HL-60 (cell line): Measurements from ENCODE around the gene RPN1.
A peak's percentile ranks its signal among the peaks of the same experiment; 100 is the strongest.

Experiments used
- DNase-seq, 2 experiments: peaks; one replicate each; pipeline ENCODE4 v3.0.0-alpha.2; 2010 to 2020; ENCODE audit warnings: low read depth in 1 of 2, low spot score in 1 of 2
- H3K27ac ChIP-seq: fragments of 250-450 bp; sonication (Bioruptor Pico); replicated peaks from 2 replicates; pipeline ENCODE4 v1.5.1; 2020; ENCODE audit warnings: mild to moderate bottlenecking, moderate library complexity
- H3K27me3 ChIP-seq: fragments of 250-450 bp; sonication (Bioruptor Pico); 2 replicates; pipeline ENCODE4 v1.5.1; 2021; ENCODE audit warnings: mild to moderate bottlenecking, moderate library complexity; ENCODE audit not compliant: insufficient read depth, poor library complexity, severe bottlenecking
- H3K4me3 ChIP-seq: replicated peaks from 2 replicates; pipeline ENCODE4 v1.5.1; 2011; ENCODE audit warnings: mild to moderate bottlenecking, control low read depth, low read length; ENCODE audit not compliant: insufficient read depth
- GABPA ChIP-seq: IDR thresholded peaks from 2 replicates; pipeline ENCODE4 v1.6.1; 2012; ENCODE audit warnings: low read depth
- POLR2AphosphoS5 ChIP-seq: IDR thresholded peaks from 2 replicates; pipeline ENCODE4 v1.6.1; 2012; ENCODE audit warnings: low read depth
- SPI1 ChIP-seq: IDR thresholded peaks from 2 replicates; pipeline ENCODE4 v1.6.1; 2012; ENCODE audit warnings: low read depth, mild to moderate bottlenecking, borderline replicate concordance
- TF ChIP-seq, protein P1 (sequence below): IDR thresholded peaks from 2 replicates; pipeline ENCODE4 v1.6.1; 2012; ENCODE audit warnings: low read depth; ENCODE audit not compliant: insufficient replicate concordance
- TF ChIP-seq, protein P2 (sequence below): IDR thresholded peaks from one replicate; pipeline ENCODE4 v1.5.1; 2011; ENCODE audit warnings: low read length, control low read depth, inconsistent platforms; ENCODE audit not compliant: insufficient read depth

Gene RPN1

DNA sequence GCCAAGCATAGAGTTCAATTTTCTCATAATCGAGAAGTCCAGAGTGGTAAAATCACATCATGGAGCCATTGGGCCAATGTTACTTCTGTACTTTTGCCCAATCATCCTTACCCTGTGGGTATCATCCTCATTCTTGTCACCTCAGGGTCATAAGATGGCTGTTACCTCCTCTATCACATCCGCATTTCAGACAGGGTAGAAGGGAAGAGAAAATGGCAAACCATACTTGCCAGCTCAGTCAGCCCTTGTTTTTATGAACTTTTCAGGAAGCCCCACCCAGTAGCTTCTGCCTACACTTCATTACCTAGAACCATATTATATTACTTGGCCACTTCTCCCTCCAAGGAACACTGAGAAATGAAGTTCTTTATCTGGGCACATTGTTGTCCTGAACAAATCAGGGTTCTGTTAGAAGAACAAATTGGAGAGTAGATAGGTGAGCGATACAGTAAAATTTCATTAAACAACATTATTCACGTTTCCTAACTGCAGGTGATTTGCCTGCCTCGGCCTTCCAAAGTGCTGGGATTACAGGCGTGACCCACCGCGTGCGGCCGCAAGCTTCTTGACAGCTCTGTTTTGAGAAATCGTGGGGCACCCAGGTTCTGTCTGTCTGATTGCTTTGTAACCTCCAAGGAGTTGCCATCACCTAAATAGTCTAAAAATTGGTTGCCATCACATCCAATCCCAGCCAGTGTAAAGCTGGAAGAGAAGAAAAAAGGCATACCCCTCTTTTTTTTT is 34.5 kb upstream of the RPN1 start:
- no peak overlapping the region for H3K27ac ChIP-seq
- TF ChIP-seq SPI1 (no peak), GABPA (no peak), POLR2AphosphoS5 (no peak)
- TF ChIP-seq, protein P1, sequence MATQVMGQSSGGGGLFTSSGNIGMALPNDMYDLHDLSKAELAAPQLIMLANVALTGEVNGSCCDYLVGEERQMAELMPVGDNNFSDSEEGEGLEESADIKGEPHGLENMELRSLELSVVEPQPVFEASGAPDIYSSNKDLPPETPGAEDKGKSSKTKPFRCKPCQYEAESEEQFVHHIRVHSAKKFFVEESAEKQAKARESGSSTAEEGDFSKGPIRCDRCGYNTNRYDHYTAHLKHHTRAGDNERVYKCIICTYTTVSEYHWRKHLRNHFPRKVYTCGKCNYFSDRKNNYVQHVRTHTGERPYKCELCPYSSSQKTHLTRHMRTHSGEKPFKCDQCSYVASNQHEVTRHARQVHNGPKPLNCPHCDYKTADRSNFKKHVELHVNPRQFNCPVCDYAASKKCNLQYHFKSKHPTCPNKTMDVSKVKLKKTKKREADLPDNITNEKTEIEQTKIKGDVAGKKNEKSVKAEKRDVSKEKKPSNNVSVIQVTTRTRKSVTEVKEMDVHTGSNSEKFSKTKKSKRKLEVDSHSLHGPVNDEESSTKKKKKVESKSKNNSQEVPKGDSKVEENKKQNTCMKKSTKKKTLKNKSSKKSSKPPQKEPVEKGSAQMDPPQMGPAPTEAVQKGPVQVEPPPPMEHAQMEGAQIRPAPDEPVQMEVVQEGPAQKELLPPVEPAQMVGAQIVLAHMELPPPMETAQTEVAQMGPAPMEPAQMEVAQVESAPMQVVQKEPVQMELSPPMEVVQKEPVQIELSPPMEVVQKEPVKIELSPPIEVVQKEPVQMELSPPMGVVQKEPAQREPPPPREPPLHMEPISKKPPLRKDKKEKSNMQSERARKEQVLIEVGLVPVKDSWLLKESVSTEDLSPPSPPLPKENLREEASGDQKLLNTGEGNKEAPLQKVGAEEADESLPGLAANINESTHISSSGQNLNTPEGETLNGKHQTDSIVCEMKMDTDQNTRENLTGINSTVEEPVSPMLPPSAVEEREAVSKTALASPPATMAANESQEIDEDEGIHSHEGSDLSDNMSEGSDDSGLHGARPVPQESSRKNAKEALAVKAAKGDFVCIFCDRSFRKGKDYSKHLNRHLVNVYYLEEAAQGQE: no peak
- TF ChIP-seq, protein P2, sequence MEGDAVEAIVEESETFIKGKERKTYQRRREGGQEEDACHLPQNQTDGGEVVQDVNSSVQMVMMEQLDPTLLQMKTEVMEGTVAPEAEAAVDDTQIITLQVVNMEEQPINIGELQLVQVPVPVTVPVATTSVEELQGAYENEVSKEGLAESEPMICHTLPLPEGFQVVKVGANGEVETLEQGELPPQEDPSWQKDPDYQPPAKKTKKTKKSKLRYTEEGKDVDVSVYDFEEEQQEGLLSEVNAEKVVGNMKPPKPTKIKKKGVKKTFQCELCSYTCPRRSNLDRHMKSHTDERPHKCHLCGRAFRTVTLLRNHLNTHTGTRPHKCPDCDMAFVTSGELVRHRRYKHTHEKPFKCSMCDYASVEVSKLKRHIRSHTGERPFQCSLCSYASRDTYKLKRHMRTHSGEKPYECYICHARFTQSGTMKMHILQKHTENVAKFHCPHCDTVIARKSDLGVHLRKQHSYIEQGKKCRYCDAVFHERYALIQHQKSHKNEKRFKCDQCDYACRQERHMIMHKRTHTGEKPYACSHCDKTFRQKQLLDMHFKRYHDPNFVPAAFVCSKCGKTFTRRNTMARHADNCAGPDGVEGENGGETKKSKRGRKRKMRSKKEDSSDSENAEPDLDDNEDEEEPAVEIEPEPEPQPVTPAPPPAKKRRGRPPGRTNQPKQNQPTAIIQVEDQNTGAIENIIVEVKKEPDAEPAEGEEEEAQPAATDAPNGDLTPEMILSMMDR: no peak
- H3K27me3 ChIP-seq: no peaks in the 10 kb centered on the region
- H3K4me3 ChIP-seq: no peak overlapping the region
- DNase-seq: no peak

DNA sequence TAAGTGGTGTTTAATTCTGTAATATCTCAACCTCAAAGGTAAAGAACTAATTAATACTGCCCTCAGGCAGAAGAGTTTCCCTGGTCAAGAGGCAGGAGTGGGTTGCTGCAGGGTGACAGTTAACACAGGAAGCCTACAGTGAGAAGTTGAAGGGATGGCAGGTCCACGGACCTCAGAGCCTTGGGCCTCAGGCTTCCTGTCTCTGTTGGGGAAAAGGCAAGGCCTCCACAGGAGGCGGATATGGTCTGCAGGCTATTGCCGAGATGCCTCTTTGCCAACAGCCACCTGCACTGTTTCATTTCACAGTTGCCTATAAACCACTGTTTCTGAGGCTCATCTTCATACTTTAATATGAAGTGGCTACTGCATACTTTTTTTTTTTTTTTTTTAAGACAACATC is 33.3 kb upstream of the RPN1 start:
- TF ChIP-seq POLR2AphosphoS5: peak; percentile 55; the same call in 1 of the 2 replicates
- TF ChIP-seq, protein P2: no peak
- TF ChIP-seq GABPA: no peak
- TF ChIP-seq, protein P1: no peak
- no peak for TF ChIP-seq SPI1
- Histone ChIP-seq H3K4me3 (no peak overlapping the region), H3K27ac (peak overlapping the region; percentile 68), H3K27me3 (no peaks in the 10 kb centered on the region)
- peak in 1 of 2 experiments; percentile 82 for DNase-seq

DNA sequence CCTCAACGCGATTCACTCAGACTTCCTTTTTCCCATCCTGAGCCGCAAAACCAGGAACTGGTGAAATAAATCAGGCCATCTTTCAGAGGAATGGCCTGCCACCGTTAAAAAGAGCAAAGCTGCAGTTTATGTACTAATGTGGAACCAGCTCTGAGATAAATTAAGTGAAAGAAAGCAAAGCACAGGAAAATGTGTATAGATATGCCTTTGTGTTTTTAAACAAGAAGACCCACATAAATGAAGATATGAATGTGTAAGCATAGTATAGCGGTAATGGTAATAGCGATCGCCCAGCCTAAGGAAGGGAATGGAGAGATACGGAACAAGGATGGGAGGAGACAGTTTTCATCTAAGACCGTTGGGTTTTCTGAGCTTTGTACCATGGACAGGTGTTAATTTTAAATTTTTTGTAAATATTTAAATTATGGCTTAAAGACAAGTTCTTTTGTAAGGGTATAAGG is 30.8 kb upstream of the RPN1 start:
- peak; percentile 81 for TF ChIP-seq SPI1
- TF ChIP-seq POLR2AphosphoS5: no peak
- no peak for DNase-seq
- Histone ChIP-seq H3K4me3 (peak overlapping the region; percentile 53), H3K27me3 (no peaks in the 10 kb centered on the region), H3K27ac (peak overlapping the region; percentile 97)

DNA sequence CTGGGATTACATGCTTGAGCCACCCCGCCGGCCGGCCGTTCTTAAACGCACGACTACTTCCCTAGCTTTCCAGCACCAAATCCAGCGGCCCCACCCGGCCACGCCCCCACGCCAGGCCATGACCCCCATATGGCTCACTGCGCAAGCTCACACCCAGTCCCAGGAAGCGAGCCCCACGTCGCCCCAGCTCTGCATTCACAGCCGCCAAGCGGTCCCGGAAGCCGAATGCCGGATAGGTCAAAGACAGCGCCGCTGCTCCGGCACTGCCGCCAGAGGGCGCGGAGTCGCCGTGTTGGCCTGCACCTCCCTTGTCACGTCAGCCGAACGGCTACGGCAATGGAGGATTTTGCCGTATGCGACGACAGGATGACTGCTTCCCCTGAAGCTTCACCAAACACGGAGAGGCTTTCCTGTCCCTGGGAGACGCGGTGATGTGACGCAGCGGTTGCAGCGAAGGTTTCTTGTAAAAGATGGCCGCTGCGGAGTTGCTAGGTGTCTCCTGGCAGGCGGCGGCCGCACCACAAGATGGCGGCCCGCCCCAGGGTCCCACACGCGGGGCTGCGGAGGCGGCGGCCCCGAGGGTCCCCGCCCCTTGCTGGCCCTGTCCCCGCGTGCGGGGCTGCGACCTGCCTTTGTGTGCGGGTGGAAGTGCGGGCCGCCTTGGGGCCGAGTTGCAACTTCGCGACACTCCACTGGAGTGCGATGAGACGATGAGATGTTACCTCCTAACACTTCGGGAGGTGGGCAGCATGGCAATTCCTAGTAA is 30.2 kb upstream of the RPN1 start:
- TF ChIP-seq GABPA (peak; percentile 74), SPI1 (no peak), POLR2AphosphoS5 (peak; percentile 92)
- TF ChIP-seq, protein P2: peak; percentile 98
- TF ChIP-seq, protein P1: peak; percentile 72
- Histone ChIP-seq H3K27ac (peak overlapping the region; percentile 97), H3K4me3 (peak overlapping the region; percentile 53), H3K27me3 (no peaks in the 10 kb centered on the region)
- peak; percentile 98 to 100 for DNase-seq
